Adrenal gland (tissue), 5 donors: ENCODE data around the gene SH2D1B.

Source experiments
- POLR2A ChIP-seq, 2 donors: fragments of 450-650 bp; IDR thresholded peaks; one replicate each; pipeline ENCODE4 v1.6.1; 2017; ENCODE audit warnings: antibody characterized with exemption in 2 of 2, mild to moderate bottlenecking in 2 of 2, moderate library complexity in 1 of 2
- TF ChIP-seq, protein P1 (sequence below), 6 experiments: fragments of 450-650 bp in 4 of 6; fragments of 200-600 bp in 2 of 6; sonication (generic) in 1 of 6; IDR thresholded peaks; 1 replicate in 5 of 6; 2 replicates in 1 of 6; pipeline versions ENCODE4 v1.5.1 to v1.8.0; 2016 to 2021; ENCODE audit warnings: antibody characterized with exemption in 6 of 6, mild to moderate bottlenecking in 2 of 6, moderate library complexity in 1 of 6
- donor health status: DM: no; HTN: no; CAD: no.

DNA sequence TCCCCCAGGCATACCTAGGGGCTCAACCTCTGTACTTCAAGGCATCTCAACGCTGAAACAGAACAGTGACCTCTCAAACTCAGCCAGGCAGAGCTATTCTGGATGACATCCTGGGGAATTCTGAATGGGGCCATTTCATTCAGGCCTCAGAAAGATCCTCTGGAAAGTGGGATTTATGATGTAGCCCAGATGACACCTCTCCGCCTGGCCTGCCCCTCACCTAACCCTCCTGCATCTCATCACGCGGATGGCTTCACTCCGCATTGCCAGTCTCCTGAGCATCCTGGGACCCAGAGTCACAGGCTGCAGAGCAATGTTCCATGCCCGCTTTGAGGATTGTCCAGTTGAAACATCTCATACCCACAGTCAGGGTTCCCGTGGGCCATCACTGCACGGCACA lies 36.5 kb downstream of the SH2D1B start:
- TF ChIP-seq, protein P1, sequence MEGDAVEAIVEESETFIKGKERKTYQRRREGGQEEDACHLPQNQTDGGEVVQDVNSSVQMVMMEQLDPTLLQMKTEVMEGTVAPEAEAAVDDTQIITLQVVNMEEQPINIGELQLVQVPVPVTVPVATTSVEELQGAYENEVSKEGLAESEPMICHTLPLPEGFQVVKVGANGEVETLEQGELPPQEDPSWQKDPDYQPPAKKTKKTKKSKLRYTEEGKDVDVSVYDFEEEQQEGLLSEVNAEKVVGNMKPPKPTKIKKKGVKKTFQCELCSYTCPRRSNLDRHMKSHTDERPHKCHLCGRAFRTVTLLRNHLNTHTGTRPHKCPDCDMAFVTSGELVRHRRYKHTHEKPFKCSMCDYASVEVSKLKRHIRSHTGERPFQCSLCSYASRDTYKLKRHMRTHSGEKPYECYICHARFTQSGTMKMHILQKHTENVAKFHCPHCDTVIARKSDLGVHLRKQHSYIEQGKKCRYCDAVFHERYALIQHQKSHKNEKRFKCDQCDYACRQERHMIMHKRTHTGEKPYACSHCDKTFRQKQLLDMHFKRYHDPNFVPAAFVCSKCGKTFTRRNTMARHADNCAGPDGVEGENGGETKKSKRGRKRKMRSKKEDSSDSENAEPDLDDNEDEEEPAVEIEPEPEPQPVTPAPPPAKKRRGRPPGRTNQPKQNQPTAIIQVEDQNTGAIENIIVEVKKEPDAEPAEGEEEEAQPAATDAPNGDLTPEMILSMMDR (IDR thresholded peaks at IDR 0.05) = no peak
- TF ChIP-seq POLR2A (IDR thresholded peaks at IDR 0.05) = no peak
